Liver (tissue), 3 donors: ENCODE results near the gene TPSD1.

ENCODE experiments used
- EGR1 ChIP-seq, 2 donors: IDR thresholded peaks; 2 replicates each; pipeline ENCODE4 v1.6.1; 2016 to 2018; ENCODE audit warnings: antibody characterized with exemption in 2 of 2, low read depth in 2 of 2
- GABPA ChIP-seq, 2 donors: IDR thresholded peaks in 1 of 2; conservative IDR thresholded peaks in 1 of 2; 2 replicates each; pipeline ENCODE4 v1.6.1; 2016; ENCODE audit warnings: antibody characterized with exemption in 2 of 2, mild to moderate bottlenecking in 1 of 2, moderate library complexity in 1 of 2
- RAD21 ChIP-seq, 2 donors: IDR thresholded peaks; 2 replicates each; pipeline ENCODE4 v1.6.1; 2016; ENCODE audit warnings: antibody characterized with exemption in 2 of 2, mild to moderate bottlenecking in 2 of 2
- RXRA ChIP-seq, 2 donors: IDR thresholded peaks; 2 replicates each; pipeline ENCODE4 v1.6.1; 2017 to 2018; ENCODE audit warnings: antibody characterized with exemption in 2 of 2, mild to moderate bottlenecking in 1 of 2
- SP1 ChIP-seq: IDR thresholded peaks from 2 replicates; pipeline ENCODE4 v1.6.1; 2018; ENCODE audit warnings: antibody characterized with exemption, mild to moderate bottlenecking
- TF ChIP-seq, protein P1 (sequence below): IDR thresholded peaks from 2 replicates; pipeline ENCODE4 v1.6.1; 2016; ENCODE audit warnings: antibody characterized with exemption
- TF ChIP-seq, protein P2 (sequence below): fragments of 150-350 bp; IDR thresholded peaks from 2 replicates; pipeline ENCODE4 v1.5.1; 2017; ENCODE audit warnings: improper control_type of control experiment, low read depth, low read length; ENCODE audit not compliant: missing input control
- TF ChIP-seq, protein P3 (sequence below): IDR thresholded peaks from 2 replicates; pipeline ENCODE4 v1.6.1; 2016; ENCODE audit warnings: antibody characterized with exemption, mild to moderate bottlenecking
- donor health status: healthy.
- donor health status: healthy.

DNA sequence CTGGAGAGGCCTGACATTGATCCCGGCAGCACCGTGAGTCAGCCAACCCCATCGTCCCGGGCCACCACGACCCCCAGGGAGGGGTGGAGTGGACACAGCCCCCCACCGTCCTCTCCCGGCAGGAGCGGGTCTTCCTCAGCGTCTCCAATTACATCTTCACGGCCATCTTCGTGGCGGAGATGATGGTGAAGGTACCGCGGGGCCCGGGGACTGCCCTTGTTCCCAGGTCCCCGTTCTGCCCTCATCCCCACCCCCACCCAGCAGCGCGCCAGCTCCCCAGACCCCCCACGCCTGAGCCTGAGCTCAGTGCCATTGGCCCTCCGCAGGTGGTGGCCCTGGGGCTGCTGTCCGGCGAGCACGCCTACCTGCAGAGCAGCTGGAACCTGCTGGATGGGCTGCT is 45.4 kb upstream of the TPSD1 start:
- TF ChIP-seq, protein P1, sequence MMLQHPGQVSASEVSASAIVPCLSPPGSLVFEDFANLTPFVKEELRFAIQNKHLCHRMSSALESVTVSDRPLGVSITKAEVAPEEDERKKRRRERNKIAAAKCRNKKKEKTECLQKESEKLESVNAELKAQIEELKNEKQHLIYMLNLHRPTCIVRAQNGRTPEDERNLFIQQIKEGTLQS, result no peak
- TF ChIP-seq, protein P2, sequence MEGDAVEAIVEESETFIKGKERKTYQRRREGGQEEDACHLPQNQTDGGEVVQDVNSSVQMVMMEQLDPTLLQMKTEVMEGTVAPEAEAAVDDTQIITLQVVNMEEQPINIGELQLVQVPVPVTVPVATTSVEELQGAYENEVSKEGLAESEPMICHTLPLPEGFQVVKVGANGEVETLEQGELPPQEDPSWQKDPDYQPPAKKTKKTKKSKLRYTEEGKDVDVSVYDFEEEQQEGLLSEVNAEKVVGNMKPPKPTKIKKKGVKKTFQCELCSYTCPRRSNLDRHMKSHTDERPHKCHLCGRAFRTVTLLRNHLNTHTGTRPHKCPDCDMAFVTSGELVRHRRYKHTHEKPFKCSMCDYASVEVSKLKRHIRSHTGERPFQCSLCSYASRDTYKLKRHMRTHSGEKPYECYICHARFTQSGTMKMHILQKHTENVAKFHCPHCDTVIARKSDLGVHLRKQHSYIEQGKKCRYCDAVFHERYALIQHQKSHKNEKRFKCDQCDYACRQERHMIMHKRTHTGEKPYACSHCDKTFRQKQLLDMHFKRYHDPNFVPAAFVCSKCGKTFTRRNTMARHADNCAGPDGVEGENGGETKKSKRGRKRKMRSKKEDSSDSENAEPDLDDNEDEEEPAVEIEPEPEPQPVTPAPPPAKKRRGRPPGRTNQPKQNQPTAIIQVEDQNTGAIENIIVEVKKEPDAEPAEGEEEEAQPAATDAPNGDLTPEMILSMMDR, result no peak
- TF ChIP-seq RAD21 (IDR thresholded peaks at IDR 0.05), result no peak
- TF ChIP-seq SP1, result no peak
- no peak for TF ChIP-seq GABPA (IDR thresholded peaks at IDR 0.05 in 1 of 2, conservative IDR thresholded peaks at IDR 0.05 in 1 of 2)
- TF ChIP-seq, protein P3, sequence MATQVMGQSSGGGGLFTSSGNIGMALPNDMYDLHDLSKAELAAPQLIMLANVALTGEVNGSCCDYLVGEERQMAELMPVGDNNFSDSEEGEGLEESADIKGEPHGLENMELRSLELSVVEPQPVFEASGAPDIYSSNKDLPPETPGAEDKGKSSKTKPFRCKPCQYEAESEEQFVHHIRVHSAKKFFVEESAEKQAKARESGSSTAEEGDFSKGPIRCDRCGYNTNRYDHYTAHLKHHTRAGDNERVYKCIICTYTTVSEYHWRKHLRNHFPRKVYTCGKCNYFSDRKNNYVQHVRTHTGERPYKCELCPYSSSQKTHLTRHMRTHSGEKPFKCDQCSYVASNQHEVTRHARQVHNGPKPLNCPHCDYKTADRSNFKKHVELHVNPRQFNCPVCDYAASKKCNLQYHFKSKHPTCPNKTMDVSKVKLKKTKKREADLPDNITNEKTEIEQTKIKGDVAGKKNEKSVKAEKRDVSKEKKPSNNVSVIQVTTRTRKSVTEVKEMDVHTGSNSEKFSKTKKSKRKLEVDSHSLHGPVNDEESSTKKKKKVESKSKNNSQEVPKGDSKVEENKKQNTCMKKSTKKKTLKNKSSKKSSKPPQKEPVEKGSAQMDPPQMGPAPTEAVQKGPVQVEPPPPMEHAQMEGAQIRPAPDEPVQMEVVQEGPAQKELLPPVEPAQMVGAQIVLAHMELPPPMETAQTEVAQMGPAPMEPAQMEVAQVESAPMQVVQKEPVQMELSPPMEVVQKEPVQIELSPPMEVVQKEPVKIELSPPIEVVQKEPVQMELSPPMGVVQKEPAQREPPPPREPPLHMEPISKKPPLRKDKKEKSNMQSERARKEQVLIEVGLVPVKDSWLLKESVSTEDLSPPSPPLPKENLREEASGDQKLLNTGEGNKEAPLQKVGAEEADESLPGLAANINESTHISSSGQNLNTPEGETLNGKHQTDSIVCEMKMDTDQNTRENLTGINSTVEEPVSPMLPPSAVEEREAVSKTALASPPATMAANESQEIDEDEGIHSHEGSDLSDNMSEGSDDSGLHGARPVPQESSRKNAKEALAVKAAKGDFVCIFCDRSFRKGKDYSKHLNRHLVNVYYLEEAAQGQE, result no peak
- no peak for TF ChIP-seq EGR1 (IDR thresholded peaks at IDR 0.05; ENCODE audit: low read depth in 2 of 2)
- no peak for TF ChIP-seq RXRA (IDR thresholded peaks at IDR 0.05)
